GM18499 (cell line): ENCODE measurements around the gene PAM.
"Not testable (repeated sequence)": the region's sequence is repeated elsewhere in the genome, so short reads cannot be mapped to it uniquely, and the experiment has no call there.

Experiments used
- ATAC-seq: cut with Tn5 transposase; IDR thresholded peaks from one replicate; pipeline ENCODE4 v1.9.1; 2021; ENCODE audit warnings: moderate number of reproducible peaks; ENCODE audit not compliant: insufficient read depth, unreplicated experiment

PAM gene

GRCh38 chr5:102750151-102750834 is 4.8 kb upstream of the PAM start:
- no peak for ATAC-seq

GRCh38 chr5:102751903-102752376 is 3.2 kb upstream of the PAM start:
- not testable (repeated sequence) for ATAC-seq

- no peak for ATAC-seq
These were observed 977 bp upstream of the PAM start for GRCh38 chr5:102753889-102754766.

GRCh38 chr5:102755686-102756371 is 724 bp downstream of the PAM start:
- peak; percentile 85 for ATAC-seq

- no peak for ATAC-seq
These were observed 3.5 kb downstream of the PAM start for GRCh38 chr5:102758576-102758975.

- no peak for ATAC-seq
These were observed 4.2 kb downstream of the PAM start for GRCh38 chr5:102759289-102759688.

- no peak for ATAC-seq
These were observed 4.6 kb downstream of the PAM start for GRCh38 chr5:102759700-102760099.

- no peak for ATAC-seq
These were observed 5.7 kb downstream of the PAM start for GRCh38 chr5:102760815-102761214.

- peak; percentile 67 for ATAC-seq
These were observed 7.0 kb downstream of the PAM start for GRCh38 chr5:102762095-102762534.

- no peak for ATAC-seq
These were observed 7.6 kb downstream of the PAM start for GRCh38 chr5:102762562-102763227.

GRCh38 chr5:102763734-102764133 is 8.6 kb downstream of the PAM start:
- no peak for ATAC-seq

- no peak for ATAC-seq
These were observed 9.4 kb downstream of the PAM start for GRCh38 chr5:102764381-102765004.

- no peak for ATAC-seq
These were observed 10.2 kb downstream of the PAM start for GRCh38 chr5:102765350-102765749.

GRCh38 chr5:102766295-102767090 is 11.4 kb downstream of the PAM start:
- no peak for ATAC-seq

GRCh38 chr5:102767862-102768261 is 12.8 kb downstream of the PAM start:
- no peak for ATAC-seq

GRCh38 chr5:102770803-102771202 is 15.7 kb downstream of the PAM start:
- no peak for ATAC-seq

- no peak for ATAC-seq
These were observed 16.3 kb downstream of the PAM start for GRCh38 chr5:102771435-102771834.

GRCh38 chr5:102772273-102772672 is 17.2 kb downstream of the PAM start:
- no peak for ATAC-seq

GRCh38 chr5:102773133-102773532 is 18.0 kb downstream of the PAM start:
- no peak for ATAC-seq
